OCI-M1 (cell line): ENCODE data around the gene NDE1.

ENCODE experiments used
- DNase-seq: peaks from one replicate; lab custom pipeline; 2025; lab: John Stamatoyannopoulos, UW

NDE1 gene

DNA sequence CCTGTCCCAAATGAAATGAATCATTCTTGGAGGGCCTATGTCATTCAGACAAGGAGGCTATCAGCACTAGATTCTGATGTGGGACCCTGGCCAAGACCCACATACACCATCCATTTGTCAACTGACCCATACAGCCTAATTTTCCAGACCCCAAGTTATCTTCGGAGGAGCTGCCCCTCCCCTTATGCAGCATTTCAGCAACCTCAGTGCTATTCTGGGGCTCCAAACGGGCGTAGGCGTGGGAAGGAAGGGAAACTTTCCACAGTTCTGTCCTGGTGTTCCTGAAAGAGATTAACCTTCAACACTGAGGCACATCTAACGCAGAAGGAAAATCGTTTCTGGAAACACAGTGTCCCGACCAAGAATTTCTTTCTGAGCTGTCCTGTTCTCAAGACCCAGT, 120.1 kb downstream of the NDE1 start:
- DNase-seq, result no peak

DNA sequence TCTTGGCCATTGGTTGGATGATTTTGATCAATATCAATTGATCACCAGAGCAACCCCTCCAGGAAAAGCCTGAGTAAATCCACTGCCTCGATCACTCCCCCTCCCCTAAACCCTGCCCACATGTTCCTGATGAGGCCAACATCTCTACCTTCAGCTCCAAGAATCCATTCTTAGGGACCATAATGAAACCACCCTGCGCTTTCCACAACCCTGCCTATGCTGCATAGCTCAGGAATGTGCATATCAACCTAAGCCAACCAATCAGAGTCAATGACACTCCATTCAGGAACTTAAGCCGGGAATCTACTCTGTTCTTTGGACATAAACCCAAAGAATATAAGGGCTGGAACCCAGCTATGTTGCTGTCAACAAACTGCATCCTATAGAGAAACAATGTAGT, 120.5 kb downstream of the NDE1 start:
- DNase-seq, result no peak

DNA sequence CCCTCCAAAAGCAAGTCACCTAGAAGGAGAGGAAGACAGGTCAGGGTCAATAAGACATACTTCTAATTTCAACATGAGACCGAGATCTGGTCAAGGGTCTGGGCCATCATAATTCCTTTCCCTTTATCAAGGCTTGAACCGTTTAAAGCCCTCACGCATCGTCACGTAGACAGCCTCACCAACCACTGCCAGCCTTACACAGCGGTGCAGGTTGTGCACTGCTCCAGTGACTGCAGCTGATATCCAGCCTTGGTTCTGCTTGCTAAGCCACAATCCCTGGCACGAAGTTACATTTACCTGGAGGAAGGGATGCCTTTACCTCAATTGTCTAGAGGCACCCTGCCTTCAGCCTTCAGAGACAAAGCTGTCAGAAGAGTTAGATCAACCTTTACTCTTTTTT, 121.6 kb downstream of the NDE1 start:
- DNase-seq, result no peak

DNA sequence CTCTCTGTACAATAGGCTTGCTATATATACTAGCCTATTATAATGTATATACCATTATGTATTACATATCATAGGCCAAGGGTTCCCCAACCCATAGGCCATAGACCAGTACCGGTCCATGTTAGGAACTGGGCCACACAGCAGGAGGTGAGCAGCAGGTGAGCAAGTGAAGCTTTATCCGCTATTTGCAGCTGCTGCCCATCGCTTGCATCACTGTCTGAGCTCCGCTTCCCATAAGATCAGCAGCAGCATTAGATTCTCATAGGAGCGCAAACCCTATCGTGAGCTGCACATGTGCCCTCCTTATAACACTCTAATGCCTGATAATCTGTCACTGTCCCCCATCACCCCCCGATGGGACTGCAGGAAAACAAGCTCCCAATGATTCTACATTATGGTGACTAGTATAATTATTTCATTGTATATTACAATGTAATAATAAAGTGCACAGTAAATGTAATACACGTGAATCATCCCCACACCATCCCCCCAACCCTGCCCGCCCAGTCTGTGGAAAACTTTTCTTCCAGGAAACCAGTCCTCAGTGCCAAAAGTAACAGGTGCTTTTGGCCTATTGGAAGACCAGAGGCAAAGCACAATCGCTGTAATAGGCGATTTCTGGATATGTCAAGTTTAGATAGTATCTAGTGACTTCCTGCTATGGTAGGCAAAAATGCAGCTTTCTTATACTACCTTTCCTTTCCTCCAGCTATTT, 122.7 kb downstream of the NDE1 start:
- no peak for DNase-seq

DNA sequence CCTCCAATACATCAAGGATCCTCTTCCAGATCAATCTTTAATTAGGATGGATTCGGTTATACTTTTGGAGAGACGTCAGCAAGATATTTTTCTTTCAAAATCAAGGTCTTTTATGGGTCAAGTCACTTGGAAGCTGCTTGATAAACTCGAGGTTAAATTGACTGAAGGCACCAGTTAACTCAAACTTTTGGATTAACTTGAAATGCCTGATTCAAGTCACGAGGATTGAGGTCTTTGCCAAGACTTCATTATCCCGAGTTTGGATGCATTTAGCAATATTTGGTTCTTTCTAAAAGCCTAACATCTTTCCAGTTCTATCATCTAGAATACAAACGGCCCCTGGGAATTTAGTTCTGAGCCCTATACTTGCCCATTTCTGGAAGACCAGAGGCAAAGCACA, 123.9 kb downstream of the NDE1 start:
- no peak for DNase-seq

DNA sequence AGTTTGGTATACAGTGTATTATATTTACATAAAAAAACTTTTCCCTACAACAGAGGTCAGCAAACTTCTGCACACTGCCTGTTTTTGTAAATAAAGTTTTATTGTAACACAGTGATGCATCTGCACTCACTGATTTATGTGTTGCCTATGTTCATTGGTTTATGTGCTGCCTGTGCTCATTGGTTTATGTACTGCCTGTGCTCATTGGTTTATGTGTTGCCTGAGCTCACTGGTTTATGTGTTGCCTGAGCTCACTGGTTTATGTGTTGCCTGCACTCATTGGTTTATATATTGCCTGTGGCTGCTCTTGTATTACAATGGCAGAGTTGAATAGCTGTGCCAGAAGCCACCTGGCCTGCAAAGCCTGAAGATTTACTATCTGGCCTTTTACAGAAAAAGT, 125.2 kb downstream of the NDE1 start:
- peak; percentile 28 for DNase-seq

DNA sequence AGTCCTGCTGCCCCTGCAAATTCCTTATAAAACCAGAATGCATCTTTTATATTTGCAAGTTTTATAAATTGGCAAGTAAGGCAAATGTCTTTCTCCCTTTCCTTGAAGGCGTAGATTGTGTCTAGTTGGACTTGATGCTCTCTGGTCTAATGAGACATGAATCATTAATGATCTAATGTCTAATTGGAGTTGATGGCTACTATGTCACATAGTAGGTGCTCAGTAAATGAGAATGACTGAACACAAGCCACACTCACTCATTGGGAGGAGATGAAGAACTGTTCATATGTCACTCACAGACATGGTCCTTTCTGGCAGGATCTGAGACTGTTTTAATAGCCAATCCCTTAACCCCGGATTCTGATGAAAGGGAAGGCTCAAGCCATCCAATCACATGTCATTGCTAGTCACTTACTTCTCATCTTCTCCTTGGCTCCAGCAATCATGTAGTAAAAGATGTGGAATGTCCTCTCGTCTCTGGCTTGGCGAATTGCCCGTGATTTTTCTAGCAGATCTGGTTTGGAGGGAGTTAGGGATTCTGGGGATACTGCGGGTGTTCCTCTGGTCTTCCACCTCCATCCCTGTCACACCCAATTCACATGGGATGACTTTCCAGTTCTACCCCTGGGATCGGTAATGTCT, 125.7 kb downstream of the NDE1 start:
- no peak for DNase-seq
